Measurements from ENCODE around the gene MRPS6.

The MRPS6 gene

GRCh38 chr21:34071683-34072082 is 1.7 kb upstream of the MRPS6 start:
- no peak for DNase-seq (ENCODE audit: low spot score)

GRCh38 chr21:34072145-34073031 is 990 bp upstream of the MRPS6 start:
- DNase-seq (ENCODE audit: low spot score) = peak; percentile 52

GRCh38 chr21:34073749-34074282 is 438 bp downstream of the MRPS6 start:
- DNase-seq (ENCODE audit: low spot score) = peak; percentile 80

- no peak for DNase-seq (ENCODE audit: low spot score)
Measured at GRCh38 chr21:34074283-34075090, 1.1 kb downstream of the MRPS6 start.

- no peak for DNase-seq (ENCODE audit: low spot score)
Measured at GRCh38 chr21:34075091-34075425, 1.7 kb downstream of the MRPS6 start.

- DNase-seq (ENCODE audit: low spot score) = no peak
Measured at GRCh38 chr21:34075760-34076660, 2.6 kb downstream of the MRPS6 start.

GRCh38 chr21:34076835-34077234 is 3.5 kb downstream of the MRPS6 start:
- DNase-seq (ENCODE audit: low spot score) = no peak

GRCh38 chr21:34077888-34078287 is 4.5 kb downstream of the MRPS6 start:
- DNase-seq (ENCODE audit: low spot score) = no peak

GRCh38 chr21:34078915-34079314 is 5.5 kb downstream of the MRPS6 start:
- no peak for DNase-seq (ENCODE audit: low spot score)

GRCh38 chr21:34080710-34081109 is 7.3 kb downstream of the MRPS6 start:
- no peak for DNase-seq (ENCODE audit: low spot score)

GRCh38 chr21:34082769-34083168 is 9.4 kb downstream of the MRPS6 start:
- DNase-seq (ENCODE audit: low spot score) = no peak

GRCh38 chr21:34083357-34083756 is 10.0 kb downstream of the MRPS6 start:
- DNase-seq (ENCODE audit: low spot score) = no peak

GRCh38 chr21:34085129-34085528 is 11.8 kb downstream of the MRPS6 start:
- DNase-seq (ENCODE audit: low spot score) = no peak

GRCh38 chr21:34086887-34087306 is 13.5 kb downstream of the MRPS6 start:
- DNase-seq (ENCODE audit: low spot score) = no peak

GRCh38 chr21:34088752-34089151 is 15.4 kb downstream of the MRPS6 start:
- DNase-seq (ENCODE audit: low spot score) = no peak

- DNase-seq (ENCODE audit: low spot score) = no peak
Measured at GRCh38 chr21:34091032-34091431, 17.7 kb downstream of the MRPS6 start.

- no peak for DNase-seq (ENCODE audit: low spot score)
Measured at GRCh38 chr21:34091607-34092006, 18.2 kb downstream of the MRPS6 start.

GRCh38 chr21:34092262-34092921 is 19.0 kb downstream of the MRPS6 start:
- DNase-seq (ENCODE audit: low spot score) = no peak

GRCh38 chr21:34093083-34093482 is 19.7 kb downstream of the MRPS6 start:
- DNase-seq (ENCODE audit: low spot score) = no peak

GRCh38 chr21:34094949-34095348 is 21.6 kb downstream of the MRPS6 start:
- DNase-seq (ENCODE audit: low spot score) = no peak

- no peak for DNase-seq (ENCODE audit: low spot score)
Measured at GRCh38 chr21:34097442-34097841, 24.1 kb downstream of the MRPS6 start.
